Measurements from ENCODE around the gene STMN3. TPM values are rescaled to one million over a fixed set of nuclear protein-coding genes. Genes with fewer than 3 reads are reported as not detected.
A peak's percentile ranks its signal among the peaks of the same experiment; 100 is the strongest.

The STMN3 gene
- total and polyA plus RNA-seq, 10 of the 15 experiments (the other 5 are each of a cell fraction or from before 2014, with no cell fraction given), result 0.09 to 3.6 (median 1.4) TPM; not detected in 1

DNA sequence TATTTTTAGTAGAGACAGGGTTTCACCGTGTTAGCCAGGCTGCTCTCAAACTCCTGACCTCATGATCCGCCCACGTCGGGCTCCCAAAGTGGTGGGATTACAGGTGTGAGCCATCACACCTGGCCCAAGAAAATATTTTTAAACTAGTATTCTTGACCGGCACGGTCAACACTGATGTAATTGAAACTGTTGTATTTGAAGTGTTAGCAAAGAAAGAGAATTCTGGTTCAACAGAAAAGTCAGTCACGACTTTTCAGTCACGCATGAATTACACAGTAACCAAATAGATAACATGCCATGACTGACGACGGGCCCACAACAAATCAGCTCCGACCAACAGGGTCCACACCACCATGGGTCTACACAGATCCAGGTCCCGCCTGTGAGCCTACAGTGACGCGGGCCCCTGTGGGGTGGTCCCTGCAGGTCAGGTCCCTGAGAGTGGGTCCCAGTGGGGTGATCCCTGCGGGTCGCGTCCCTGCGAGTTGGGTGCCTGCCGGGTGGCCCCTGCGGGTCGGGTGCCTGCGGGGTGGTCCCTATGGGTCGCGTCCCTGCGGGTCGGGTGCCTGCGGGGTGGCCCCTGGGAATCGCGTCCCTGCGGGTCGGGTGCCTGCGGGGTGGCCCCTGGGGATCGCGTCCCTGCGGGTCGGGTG lies 27.3 kb downstream of the STMN3 start (continued):
- TF ChIP-seq, protein P1, sequence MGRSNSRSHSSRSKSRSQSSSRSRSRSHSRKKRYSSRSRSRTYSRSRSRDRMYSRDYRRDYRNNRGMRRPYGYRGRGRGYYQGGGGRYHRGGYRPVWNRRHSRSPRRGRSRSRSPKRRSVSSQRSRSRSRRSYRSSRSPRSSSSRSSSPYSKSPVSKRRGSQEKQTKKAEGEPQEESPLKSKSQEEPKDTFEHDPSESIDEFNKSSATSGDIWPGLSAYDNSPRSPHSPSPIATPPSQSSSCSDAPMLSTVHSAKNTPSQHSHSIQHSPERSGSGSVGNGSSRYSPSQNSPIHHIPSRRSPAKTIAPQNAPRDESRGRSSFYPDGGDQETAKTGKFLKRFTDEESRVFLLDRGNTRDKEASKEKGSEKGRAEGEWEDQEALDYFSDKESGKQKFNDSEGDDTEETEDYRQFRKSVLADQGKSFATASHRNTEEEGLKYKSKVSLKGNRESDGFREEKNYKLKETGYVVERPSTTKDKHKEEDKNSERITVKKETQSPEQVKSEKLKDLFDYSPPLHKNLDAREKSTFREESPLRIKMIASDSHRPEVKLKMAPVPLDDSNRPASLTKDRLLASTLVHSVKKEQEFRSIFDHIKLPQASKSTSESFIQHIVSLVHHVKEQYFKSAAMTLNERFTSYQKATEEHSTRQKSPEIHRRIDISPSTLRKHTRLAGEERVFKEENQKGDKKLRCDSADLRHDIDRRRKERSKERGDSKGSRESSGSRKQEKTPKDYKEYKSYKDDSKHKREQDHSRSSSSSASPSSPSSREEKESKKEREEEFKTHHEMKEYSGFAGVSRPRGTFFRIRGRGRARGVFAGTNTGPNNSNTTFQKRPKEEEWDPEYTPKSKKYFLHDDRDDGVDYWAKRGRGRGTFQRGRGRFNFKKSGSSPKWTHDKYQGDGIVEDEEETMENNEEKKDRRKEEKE (IDR thresholded peaks at IDR 0.05), result no peak
- no peak for TF ChIP-seq TCF7 (IDR thresholded peaks at IDR 0.05; ENCODE audit: borderline replicate concordance)
- no peak for TF ChIP-seq SIX5 (IDR thresholded peaks at IDR 0.05; ENCODE audit: low read depth, low read length, severe bottlenecking)
- TF ChIP-seq, protein P2, sequence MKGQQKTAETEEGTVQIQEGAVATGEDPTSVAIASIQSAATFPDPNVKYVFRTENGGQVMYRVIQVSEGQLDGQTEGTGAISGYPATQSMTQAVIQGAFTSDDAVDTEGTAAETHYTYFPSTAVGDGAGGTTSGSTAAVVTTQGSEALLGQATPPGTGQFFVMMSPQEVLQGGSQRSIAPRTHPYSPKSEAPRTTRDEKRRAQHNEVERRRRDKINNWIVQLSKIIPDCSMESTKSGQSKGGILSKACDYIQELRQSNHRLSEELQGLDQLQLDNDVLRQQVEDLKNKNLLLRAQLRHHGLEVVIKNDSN (IDR thresholded peaks at IDR 0.05; ENCODE audit: borderline replicate concordance, extremely low read length, insufficient read depth, low read depth, low read length), result no peak
- TF ChIP-seq RFX5 (IDR thresholded peaks at IDR 0.05; ENCODE audit: low read depth, low read length), result no peak
- TF ChIP-seq, protein P3, sequence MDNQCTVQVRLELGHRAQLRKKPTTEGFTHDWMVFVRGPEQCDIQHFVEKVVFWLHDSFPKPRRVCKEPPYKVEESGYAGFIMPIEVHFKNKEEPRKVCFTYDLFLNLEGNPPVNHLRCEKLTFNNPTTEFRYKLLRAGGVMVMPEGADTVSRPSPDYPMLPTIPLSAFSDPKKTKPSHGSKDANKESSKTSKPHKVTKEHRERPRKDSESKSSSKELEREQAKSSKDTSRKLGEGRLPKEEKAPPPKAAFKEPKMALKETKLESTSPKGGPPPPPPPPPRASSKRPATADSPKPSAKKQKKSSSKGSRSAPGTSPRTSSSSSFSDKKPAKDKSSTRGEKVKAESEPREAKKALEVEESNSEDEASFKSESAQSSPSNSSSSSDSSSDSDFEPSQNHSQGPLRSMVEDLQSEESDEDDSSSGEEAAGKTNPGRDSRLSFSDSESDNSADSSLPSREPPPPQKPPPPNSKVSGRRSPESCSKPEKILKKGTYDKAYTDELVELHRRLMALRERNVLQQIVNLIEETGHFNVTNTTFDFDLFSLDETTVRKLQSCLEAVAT (IDR thresholded peaks at IDR 0.05), result no peak
- TF ChIP-seq FOXK2 (IDR thresholded peaks at IDR 0.05), result no peak
- peak; percentile 68 to 85; a peak in 3 of 4 replicates for TF ChIP-seq BHLHE40 (IDR thresholded peaks at IDR 0.05; ENCODE audit: borderline replicate concordance in 1 of 2, low read depth in 2 of 2, low read length in 1 of 2)
- TF ChIP-seq ZNF274 (IDR thresholded peaks at IDR 0.05; ENCODE audit: insufficient read depth, insufficient read length), result no peak
- no peak for TF ChIP-seq TARDBP (IDR thresholded peaks at IDR 0.05; ENCODE audit: borderline replicate concordance)
- no peak for TF ChIP-seq EZH2 (IDR thresholded peaks at IDR 0.05; ENCODE audit: borderline replicate concordance, control insufficient read depth, low read depth, low read length)
- TF ChIP-seq, protein P4, sequence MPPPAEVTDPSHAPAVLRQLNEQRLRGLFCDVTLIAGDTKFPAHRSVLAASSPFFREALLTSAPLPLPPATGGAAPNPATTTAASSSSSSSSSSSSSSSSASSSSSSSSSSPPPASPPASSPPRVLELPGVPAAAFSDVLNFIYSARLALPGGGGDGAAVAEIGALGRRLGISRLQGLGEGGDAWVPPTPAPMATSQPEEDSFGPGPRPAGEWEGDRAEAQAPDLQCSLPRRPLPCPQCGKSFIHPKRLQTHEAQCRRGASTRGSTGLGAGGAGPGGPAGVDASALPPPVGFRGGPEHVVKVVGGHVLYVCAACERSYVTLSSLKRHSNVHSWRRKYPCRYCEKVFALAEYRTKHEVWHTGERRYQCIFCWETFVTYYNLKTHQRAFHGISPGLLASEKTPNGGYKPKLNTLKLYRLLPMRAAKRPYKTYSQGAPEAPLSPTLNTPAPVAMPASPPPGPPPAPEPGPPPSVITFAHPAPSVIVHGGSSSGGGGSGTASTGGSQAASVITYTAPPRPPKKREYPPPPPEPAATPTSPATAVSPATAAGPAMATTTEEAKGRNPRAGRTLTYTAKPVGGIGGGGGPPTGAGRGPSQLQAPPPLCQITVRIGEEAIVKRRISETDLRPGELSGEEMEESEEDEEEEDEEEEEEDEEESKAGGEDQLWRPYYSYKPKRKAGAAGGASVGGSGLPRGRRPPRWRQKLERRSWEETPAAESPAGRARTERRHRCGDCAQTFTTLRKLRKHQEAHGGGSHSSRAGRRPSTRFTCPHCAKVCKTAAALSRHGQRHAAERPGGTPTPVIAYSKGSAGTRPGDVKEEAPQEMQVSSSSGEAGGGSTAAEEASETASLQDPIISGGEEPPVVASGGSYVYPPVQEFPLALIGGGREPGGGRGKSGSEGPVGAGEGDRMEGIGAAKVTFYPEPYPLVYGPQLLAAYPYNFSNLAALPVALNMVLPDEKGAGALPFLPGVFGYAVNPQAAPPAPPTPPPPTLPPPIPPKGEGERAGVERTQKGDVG (CRISPR knock-in tag; IDR thresholded peaks at IDR 0.05), result no peak
- TF ChIP-seq MEF2B (IDR thresholded peaks at IDR 0.05; ENCODE audit: partially characterized antibody, poor library complexity, severe bottlenecking), result peak; percentile 72
- 0 out of 2 replicates have a peak, but pooled peaks have one; percentile 28 for TF ChIP-seq RAD51 (IDR thresholded peaks at IDR 0.05)
- no peak for TF ChIP-seq SREBF2 (IDR thresholded peaks at IDR 0.05; ENCODE audit: low read length)
- TF ChIP-seq, protein P5, sequence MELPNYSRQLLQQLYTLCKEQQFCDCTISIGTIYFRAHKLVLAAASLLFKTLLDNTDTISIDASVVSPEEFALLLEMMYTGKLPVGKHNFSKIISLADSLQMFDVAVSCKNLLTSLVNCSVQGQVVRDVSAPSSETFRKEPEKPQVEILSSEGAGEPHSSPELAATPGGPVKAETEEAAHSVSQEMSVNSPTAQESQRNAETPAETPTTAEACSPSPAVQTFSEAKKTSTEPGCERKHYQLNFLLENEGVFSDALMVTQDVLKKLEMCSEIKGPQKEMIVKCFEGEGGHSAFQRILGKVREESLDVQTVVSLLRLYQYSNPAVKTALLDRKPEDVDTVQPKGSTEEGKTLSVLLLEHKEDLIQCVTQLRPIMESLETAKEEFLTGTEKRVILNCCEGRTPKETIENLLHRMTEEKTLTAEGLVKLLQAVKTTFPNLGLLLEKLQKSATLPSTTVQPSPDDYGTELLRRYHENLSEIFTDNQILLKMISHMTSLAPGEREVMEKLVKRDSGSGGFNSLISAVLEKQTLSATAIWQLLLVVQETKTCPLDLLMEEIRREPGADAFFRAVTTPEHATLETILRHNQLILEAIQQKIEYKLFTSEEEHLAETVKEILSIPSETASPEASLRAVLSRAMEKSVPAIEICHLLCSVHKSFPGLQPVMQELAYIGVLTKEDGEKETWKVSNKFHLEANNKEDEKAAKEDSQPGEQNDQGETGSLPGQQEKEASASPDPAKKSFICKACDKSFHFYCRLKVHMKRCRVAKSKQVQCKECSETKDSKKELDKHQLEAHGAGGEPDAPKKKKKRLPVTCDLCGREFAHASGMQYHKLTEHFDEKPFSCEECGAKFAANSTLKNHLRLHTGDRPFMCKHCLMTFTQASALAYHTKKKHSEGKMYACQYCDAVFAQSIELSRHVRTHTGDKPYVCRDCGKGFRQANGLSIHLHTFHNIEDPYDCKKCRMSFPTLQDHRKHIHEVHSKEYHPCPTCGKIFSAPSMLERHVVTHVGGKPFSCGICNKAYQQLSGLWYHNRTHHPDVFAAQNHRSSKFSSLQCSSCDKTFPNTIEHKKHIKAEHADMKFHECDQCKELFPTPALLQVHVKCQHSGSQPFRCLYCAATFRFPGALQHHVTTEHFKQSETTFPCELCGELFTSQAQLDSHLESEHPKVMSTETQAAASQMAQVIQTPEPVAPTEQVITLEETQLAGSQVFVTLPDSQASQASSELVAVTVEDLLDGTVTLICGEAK (IDR thresholded peaks at IDR 0.05; ENCODE audit: borderline replicate concordance), result no peak; the same call in 1 of the 2 replicates
